Mesothelial cell of epicardium (in vitro differentiated cells): Measurements from ENCODE around the gene GTF2A1L. TPM values are rescaled to one million over a fixed set of nuclear protein-coding genes. Genes with fewer than 3 reads are reported as not detected.

Experiments used
- DNase-seq, 2 experiments: peaks; one replicate each; pipeline ENCODE4 v3.0.0; 2021; ENCODE audit warnings: low spot score in 2 of 2; ENCODE audit not compliant: unreplicated experiment in 2 of 2
- H3K27ac Mint-ChIP-seq: 2 replicates; pipeline ENCODE4 v1.8.0; 2021; ENCODE audit warnings: mixed read lengths
- H3K27me3 Mint-ChIP-seq: 2 replicates; pipeline ENCODE4 v1.8.0; 2021; ENCODE audit warnings: low read depth, mixed read lengths
- H3K36me3 Mint-ChIP-seq: 2 replicates; pipeline ENCODE4 v1.8.0; 2021; ENCODE audit warnings: mixed read lengths
- H3K4me1 Mint-ChIP-seq: 2 replicates; pipeline ENCODE4 v1.8.0; 2021; ENCODE audit warnings: mixed read lengths
- H3K4me3 Mint-ChIP-seq: 2 replicates; pipeline ENCODE4 v1.8.0; 2021; ENCODE audit warnings: mild to moderate bottlenecking, moderate library complexity, mixed read lengths
- H3K9me3 Mint-ChIP-seq: 2 replicates; pipeline ENCODE4 v1.8.0; 2021; ENCODE audit warnings: mixed read lengths
- total RNA-seq: library from RNA; stranded (reverse); gene quantifications from 3 replicates; pipeline ENCODE4 v1.2.1, GENCODE V29; 2021
- TF ChIP-seq, protein P1 (sequence below): fragments of 200-600 bp; sonication (generic); IDR thresholded peaks from one replicate; pipeline ENCODE4 v1.5.0; 2021; ENCODE audit warnings: antibody characterized with exemption; ENCODE audit not compliant: unreplicated experiment

The GTF2A1L gene
- total RNA-seq, 1 donor from 2014 or later, result 0.69 TPM

DNA sequence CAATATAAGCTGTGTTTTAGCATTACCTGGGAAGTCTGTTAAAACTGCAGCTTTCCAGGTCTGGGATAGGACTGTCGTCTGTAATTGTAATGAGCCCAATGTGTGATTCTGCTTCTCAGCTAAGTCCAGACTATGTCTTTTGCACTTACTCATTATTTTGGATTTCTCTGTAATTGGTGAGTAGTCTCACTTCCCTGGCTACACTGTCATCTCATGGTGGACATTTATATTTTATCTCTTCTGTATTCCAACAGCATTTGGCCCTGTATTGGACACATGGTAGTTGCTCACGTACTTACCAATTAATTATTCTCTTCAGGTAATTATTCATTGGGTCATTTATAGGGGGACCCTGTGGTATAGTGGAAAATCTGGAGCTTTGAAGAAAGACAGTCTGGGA lies 109.9 kb downstream of the GTF2A1L start:
- H3K4me1 Mint-ChIP-seq, result peaks cover 9% of the 10 kb centered on the region

DNA sequence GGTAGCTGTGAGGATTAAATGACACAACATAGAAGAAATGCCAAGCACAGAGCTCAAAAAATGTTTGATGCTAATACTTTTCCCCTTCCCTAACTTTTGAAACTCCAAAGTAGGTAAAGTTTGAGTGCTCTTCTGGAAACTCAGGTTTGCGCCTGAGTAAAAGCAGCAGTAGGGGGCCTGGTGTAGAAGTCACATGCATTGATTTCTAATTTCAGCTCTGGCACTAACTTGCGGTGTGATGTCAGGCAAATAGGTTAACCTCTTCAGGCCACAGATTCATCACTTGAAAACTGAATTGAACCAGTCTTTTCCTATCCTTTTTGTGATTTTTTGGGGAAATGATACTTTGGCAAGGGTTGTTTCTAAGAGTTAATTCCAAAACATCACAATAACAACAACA lies 110.6 kb downstream of the GTF2A1L start:
- TF ChIP-seq, protein P1, sequence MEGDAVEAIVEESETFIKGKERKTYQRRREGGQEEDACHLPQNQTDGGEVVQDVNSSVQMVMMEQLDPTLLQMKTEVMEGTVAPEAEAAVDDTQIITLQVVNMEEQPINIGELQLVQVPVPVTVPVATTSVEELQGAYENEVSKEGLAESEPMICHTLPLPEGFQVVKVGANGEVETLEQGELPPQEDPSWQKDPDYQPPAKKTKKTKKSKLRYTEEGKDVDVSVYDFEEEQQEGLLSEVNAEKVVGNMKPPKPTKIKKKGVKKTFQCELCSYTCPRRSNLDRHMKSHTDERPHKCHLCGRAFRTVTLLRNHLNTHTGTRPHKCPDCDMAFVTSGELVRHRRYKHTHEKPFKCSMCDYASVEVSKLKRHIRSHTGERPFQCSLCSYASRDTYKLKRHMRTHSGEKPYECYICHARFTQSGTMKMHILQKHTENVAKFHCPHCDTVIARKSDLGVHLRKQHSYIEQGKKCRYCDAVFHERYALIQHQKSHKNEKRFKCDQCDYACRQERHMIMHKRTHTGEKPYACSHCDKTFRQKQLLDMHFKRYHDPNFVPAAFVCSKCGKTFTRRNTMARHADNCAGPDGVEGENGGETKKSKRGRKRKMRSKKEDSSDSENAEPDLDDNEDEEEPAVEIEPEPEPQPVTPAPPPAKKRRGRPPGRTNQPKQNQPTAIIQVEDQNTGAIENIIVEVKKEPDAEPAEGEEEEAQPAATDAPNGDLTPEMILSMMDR, result no peak
- H3K27me3 Mint-ChIP-seq, result no peaks in the 10 kb centered on the region
- H3K27ac Mint-ChIP-seq, result no peak overlapping the region
- DNase-seq, result no peak
- no peaks in the 10 kb centered on the region for H3K9me3 Mint-ChIP-seq
- H3K4me1 Mint-ChIP-seq, result peaks cover 7% of the 10 kb centered on the region
- H3K4me3 Mint-ChIP-seq, result no peak overlapping the region
- H3K36me3 Mint-ChIP-seq, result no peaks in the 10 kb centered on the region

More for the DNA sequence above, 109.9 kb downstream of the GTF2A1L start:
- H3K36me3 Mint-ChIP-seq, result no peaks in the 10 kb centered on the region
- TF ChIP-seq, protein P1, result no peak
- H3K27ac Mint-ChIP-seq, result no peak overlapping the region
- H3K27me3 Mint-ChIP-seq, result no peaks in the 10 kb centered on the region
- H3K4me3 Mint-ChIP-seq, result no peak overlapping the region
- DNase-seq, result no peak
- H3K9me3 Mint-ChIP-seq, result no peaks in the 10 kb centered on the region

DNA sequence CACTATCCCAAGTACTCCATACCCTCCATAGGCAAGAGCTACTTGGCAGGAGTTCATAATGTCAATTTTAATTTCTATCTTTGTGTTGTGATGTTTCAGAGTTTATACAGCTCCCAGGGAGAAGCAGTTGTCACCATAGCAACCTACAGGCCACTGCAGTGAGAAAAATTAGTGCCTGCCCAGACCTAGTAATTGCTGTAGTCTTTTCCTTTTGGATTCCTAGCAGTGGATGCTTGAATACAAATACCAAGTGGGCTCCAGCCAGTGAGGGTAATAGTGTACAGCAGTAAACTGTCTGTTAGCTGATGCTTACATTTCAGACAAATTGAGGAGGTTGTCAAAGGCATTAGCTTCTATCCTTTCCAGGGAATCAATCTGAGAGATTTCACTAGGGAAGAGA lies 111.2 kb downstream of the GTF2A1L start:
- no peaks in the 10 kb centered on the region for H3K9me3 Mint-ChIP-seq
- peaks cover 9% of the 10 kb centered on the region for H3K4me1 Mint-ChIP-seq
- H3K36me3 Mint-ChIP-seq, result no peaks in the 10 kb centered on the region
- no peak overlapping the region for H3K27ac Mint-ChIP-seq
- no peaks in the 10 kb centered on the region for H3K27me3 Mint-ChIP-seq
- no peak for DNase-seq
- no peak overlapping the region for H3K4me3 Mint-ChIP-seq
- TF ChIP-seq, protein P1, result no peak

Other genes with a start within 250 kb of the GTF2A1L start
- gene PPP1R21, start 177.1 kb upstream of the GTF2A1L start, total RNA-seq, result 33.0 to 36.2 TPM (median 34.1 TPM) in 3 replicates
- 35.0 to 36.5 TPM (median 35.8 TPM) in 3 replicates for gene STON1, start 87.7 kb upstream of the GTF2A1L start, total RNA-seq
- gene LHCGR, start 137.9 kb downstream of the GTF2A1L start, total RNA-seq, result 0.13 TPM in 1 of 3 replicates, not detected in the others